ENCODE data around the gene APBB2. TPM values are rescaled to one million over a fixed set of nuclear protein-coding genes. Genes with fewer than 3 reads are reported as not detected.

Gene APBB2
- total RNA-seq (2021) (33.6 and 46.0 TPM in 2 replicates), Bru-seq, nascent RNA (percentile 80 among the genes with signal in this experiment), BruChase-seq, experiment 1, labeled RNA remaining after a 2-hour chase (percentile 73 among the genes with signal in this experiment), BruChase-seq, experiment 2, labeled RNA remaining after a 6-hour chase (percentile 68 among the genes with signal in this experiment)
- long read RNA-seq, full-length matches to known transcripts = 4 of 26 reads
- long read RNA-seq, partial matches to known transcripts = 4 of 26 reads
- long read RNA-seq, other reads (novel, unspliced or antisense) = 18 of 26 reads

- H3K27me3 ChIP-seq (ENCODE audit: insufficient read depth, low read depth) = no peaks in the 10 kb centered on the region
- ChIA-PET POLR2A (ENCODE audit: unreplicated experiment) (interaction anchor here (0.5 to 1.0 kb wide), 3 partner anchors 40 to 54 kb away, joined by 3 to 4 read pairs (median 3); partner anchors contain the start of gene UCHL1), CTCF (interaction anchor here (0.6 to 1.0 kb wide), 17 partner anchors 9 to 671 kb away, joined by 3 to 14 read pairs (median 5); no protein-coding TSS in a partner anchor)
- H3K9me3 ChIP-seq (ENCODE audit: insufficient read depth, low read depth) = no peaks in the 10 kb centered on the region
- peak within 1 kb of the TSS; percentile 86 for H3K4me3 ChIP-seq
- H3K4me1 ChIP-seq (replicated peaks; ENCODE audit: insufficient read depth) = peaks cover 30% of the 10 kb centered on the region
- intact Hi-C loops (cut with micrococcal nuclease; ENCODE audit: unreplicated experiment) = loop anchor here (1.0 to 5.0 kb wide), 5 partner anchors 157 to 462 kb away; no protein-coding TSS in a partner anchor
- no peaks in the 10 kb centered on the region for H3K9me2 ChIP-seq (ENCODE audit: insufficient read depth)
- peak within 1 kb of the TSS; percentile 38; the same call in 1 of the 2 replicates for H3K27ac ChIP-seq
- peak; percentile 89 to 95 for DNase-seq
- H4K20me1 ChIP-seq (ENCODE audit: insufficient read depth) = no peaks in the 10 kb centered on the region
- TF ChIP-seq, protein P1, sequence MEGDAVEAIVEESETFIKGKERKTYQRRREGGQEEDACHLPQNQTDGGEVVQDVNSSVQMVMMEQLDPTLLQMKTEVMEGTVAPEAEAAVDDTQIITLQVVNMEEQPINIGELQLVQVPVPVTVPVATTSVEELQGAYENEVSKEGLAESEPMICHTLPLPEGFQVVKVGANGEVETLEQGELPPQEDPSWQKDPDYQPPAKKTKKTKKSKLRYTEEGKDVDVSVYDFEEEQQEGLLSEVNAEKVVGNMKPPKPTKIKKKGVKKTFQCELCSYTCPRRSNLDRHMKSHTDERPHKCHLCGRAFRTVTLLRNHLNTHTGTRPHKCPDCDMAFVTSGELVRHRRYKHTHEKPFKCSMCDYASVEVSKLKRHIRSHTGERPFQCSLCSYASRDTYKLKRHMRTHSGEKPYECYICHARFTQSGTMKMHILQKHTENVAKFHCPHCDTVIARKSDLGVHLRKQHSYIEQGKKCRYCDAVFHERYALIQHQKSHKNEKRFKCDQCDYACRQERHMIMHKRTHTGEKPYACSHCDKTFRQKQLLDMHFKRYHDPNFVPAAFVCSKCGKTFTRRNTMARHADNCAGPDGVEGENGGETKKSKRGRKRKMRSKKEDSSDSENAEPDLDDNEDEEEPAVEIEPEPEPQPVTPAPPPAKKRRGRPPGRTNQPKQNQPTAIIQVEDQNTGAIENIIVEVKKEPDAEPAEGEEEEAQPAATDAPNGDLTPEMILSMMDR (conservative IDR thresholded peaks at IDR 0.05) = peak; percentile 77
- no peak for TF ChIP-seq EZH2 (IDR thresholded peaks at IDR 0.05; ENCODE audit: low read depth)
- TSS peak; percentile 11 for BruUV-seq (replicated peaks)
- peaks cover 32% of the 10 kb centered on the region for H3K79me2 ChIP-seq (ENCODE audit: low read depth)
- peak within 1 kb of the TSS; percentile 99 for H3K4me2 ChIP-seq
- H3F3A ChIP-seq (ENCODE audit: insufficient read depth, low read depth) = peaks cover 17% of the 10 kb centered on the region
- H3K36me3 ChIP-seq (ENCODE audit: low read depth) = no peaks in the 10 kb centered on the region
- H2AFZ ChIP-seq = peak within 1 kb of the TSS; percentile 85
Measured at GRCh38 chr4:41214136-41214824, at the start of gene APBB2. Gene APBB2, minus strand, starts transcription at chr4:41214542. Its CDS starts 181,288 bp downstream, at chr4:41033254.

- H3K9me2 ChIP-seq (ENCODE audit: insufficient read depth) = no peaks in the 10 kb centered on the region
- BruUV-seq (replicated peaks) = no TSS peak
- H3K4me2 ChIP-seq = no peak overlapping the region
- H3K4me3 ChIP-seq = no peak overlapping the region
- CTCF ChIA-PET = no interaction called here
- TF ChIP-seq EZH2 (IDR thresholded peaks at IDR 0.05; ENCODE audit: low read depth) = no peak
- TF ChIP-seq, protein P1 (conservative IDR thresholded peaks at IDR 0.05) = no peak
- intact Hi-C loops (cut with micrococcal nuclease; ENCODE audit: unreplicated experiment) = no loop called here
- POLR2A ChIA-PET (ENCODE audit: unreplicated experiment) = no interaction called here
- H3K4me1 ChIP-seq (replicated peaks; ENCODE audit: insufficient read depth) = peaks cover 23% of the 10 kb centered on the region
- no peaks in the 10 kb centered on the region for H3K9me3 ChIP-seq (ENCODE audit: insufficient read depth, low read depth)
- H3K27me3 ChIP-seq (ENCODE audit: insufficient read depth, low read depth) = no peaks in the 10 kb centered on the region
- no peak overlapping the region for H2AFZ ChIP-seq
- H3K36me3 ChIP-seq (ENCODE audit: low read depth) = peaks cover 92% of the 10 kb centered on the region
- no peak for DNase-seq
- peaks cover 84% of the 10 kb centered on the region for H4K20me1 ChIP-seq (ENCODE audit: insufficient read depth)
- no peak overlapping the region for H3K27ac ChIP-seq
- peaks cover 50% of the 10 kb centered on the region for H3K79me2 ChIP-seq (ENCODE audit: low read depth)
- H3F3A ChIP-seq (ENCODE audit: insufficient read depth, low read depth) = peaks cover 92% of the 10 kb centered on the region
Measured at GRCh38 chr4:41262198-41262597, 47.9 kb upstream of the APBB2 start.

DNA sequence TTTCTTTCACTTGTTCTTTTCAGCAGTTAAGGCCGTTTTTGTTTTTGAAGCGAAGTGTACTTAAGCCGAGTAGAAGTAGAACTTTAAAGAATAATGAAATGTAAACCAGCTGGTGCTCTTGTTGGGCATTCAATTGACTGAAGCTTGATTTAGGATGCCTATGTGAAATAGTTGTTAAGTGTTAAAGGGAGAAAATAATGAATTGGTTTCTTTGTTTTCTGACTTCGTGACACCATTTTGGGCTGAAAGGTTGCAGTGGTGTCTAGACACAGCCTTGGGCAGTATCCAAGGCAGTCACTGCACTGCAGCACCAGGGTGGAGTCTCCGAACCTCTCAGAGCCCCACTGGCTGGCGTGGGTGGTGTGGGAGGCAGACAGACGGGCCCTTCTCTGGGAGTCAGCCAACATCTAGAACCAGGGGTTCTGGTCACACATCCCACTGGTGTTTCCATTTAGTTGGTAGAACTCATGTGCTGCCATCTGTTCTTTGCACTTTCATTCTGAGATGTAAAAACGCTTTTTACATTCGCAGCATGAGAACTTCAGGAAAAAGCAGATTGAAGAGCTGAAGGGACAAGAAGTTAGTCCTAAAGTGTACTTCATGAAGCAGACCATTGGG, 45.9 kb upstream of the APBB2 start:
- H3K36me3 ChIP-seq (ENCODE audit: low read depth) = peaks cover 76% of the 10 kb centered on the region
- H4K20me1 ChIP-seq (ENCODE audit: insufficient read depth) = peaks cover 71% of the 10 kb centered on the region
- peaks cover 83% of the 10 kb centered on the region for H3F3A ChIP-seq (ENCODE audit: insufficient read depth, low read depth)
- no TSS peak for BruUV-seq (replicated peaks)
- no peak for TF ChIP-seq EZH2 (IDR thresholded peaks at IDR 0.05; ENCODE audit: low read depth)
- TF ChIP-seq, protein P1 (conservative IDR thresholded peaks at IDR 0.05) = no peak
- H3K9me2 ChIP-seq (ENCODE audit: insufficient read depth) = no peaks in the 10 kb centered on the region
- H3K4me2 ChIP-seq = peak overlapping the region; percentile 93
- no peak for DNase-seq
- POLR2A ChIA-PET (ENCODE audit: unreplicated experiment) = interaction anchor here (0.8 kb wide), 1 partner anchor 9 kb away, joined by 7 read pairs; no protein-coding TSS in a partner anchor
- CTCF ChIA-PET = no interaction called here
- intact Hi-C loops (cut with micrococcal nuclease; ENCODE audit: unreplicated experiment) = no loop called here
- no peak overlapping the region for H2AFZ ChIP-seq
- no peaks in the 10 kb centered on the region for H3K27me3 ChIP-seq (ENCODE audit: insufficient read depth, low read depth)
- no peaks in the 10 kb centered on the region for H3K9me3 ChIP-seq (ENCODE audit: insufficient read depth, low read depth)
- H3K4me1 ChIP-seq (replicated peaks; ENCODE audit: insufficient read depth) = peaks cover 31% of the 10 kb centered on the region
- H3K4me3 ChIP-seq = no peak overlapping the region; the same call in 1 of the 2 replicates
- H3K79me2 ChIP-seq (ENCODE audit: low read depth) = peaks cover 54% of the 10 kb centered on the region
- 0 out of 2 replicates have a peak overlapping the region, but pooled peaks have one; percentile 90 for H3K27ac ChIP-seq
